GM12878 (cell line): ENCODE measurements around the gene ZC3H8. TPM values are rescaled to one million over a fixed set of nuclear protein-coding genes. Genes with fewer than 3 reads are reported as not detected.

Source experiments
- ATAC-seq: fragments of 200-7000 bp; cut with Tn5 transposase; 3 replicates; pipeline ENCODE4 v1.9.1; 2020; ENCODE audit warnings: mild to moderate bottlenecking, moderate library complexity
- BruUV-seq: library from RNA; stranded (reverse); fragments of 400-500 nt; replicated peaks from 2 replicates; lab custom pipeline; 2021; lab: Mats Ljungman, UMichigan
- CTCF ChIA-PET: fragments of 300-600 bp; sonication (Branson Sonifier 250); formaldehyde crosslinking; extraction: SDS; loops from one replicate; lab custom pipeline; 2021; ENCODE audit warnings: inconsistent platforms; lab: Yijun Ruan, JAX
- POLR2A ChIA-PET: fragments of 350-600 bp; formaldehyde crosslinking; extraction: SDS; loops from one replicate; lab custom pipeline; 2021; ENCODE audit warnings: inconsistent platforms; lab: Charles Lee
- RAD21 ChIA-PET: fragments of 300-600 bp; sonication (Branson Sonifier 250); formaldehyde crosslinking; loops from one replicate; lab custom pipeline; 2023; ENCODE audit warnings: antibody characterized with exemption; ENCODE audit not compliant: unreplicated experiment; lab: Charles Lee
- SMC1A ChIA-PET: fragments of 300-600 bp; sonication (Branson Sonifier 250); formaldehyde crosslinking; loops from one replicate; lab custom pipeline; 2023; ENCODE audit not compliant: unreplicated experiment, uncharacterized antibody; lab: Charles Lee
- DNase-seq: peaks from one replicate; pipeline ENCODE4 v3.0.0-alpha.2; 2011; ENCODE audit warnings: low read depth, low spot score
- FAIRE-seq: peaks from 3 replicates; lab custom pipeline; 2011; peaks lifted over from hg19 to GRCh38; lab: Jason Lieb, UNC
- H2AFZ ChIP-seq: 2 replicates; pipeline ENCODE4 v1.6.0; 2011; ENCODE audit warnings: low read depth, low read length, control low read depth; ENCODE audit not compliant: control insufficient read depth
- H3K27ac ChIP-seq: 2 replicates; pipeline ENCODE4 v1.5.1; 2011; ENCODE audit warnings: control low read depth; ENCODE audit not compliant: control insufficient read depth, insufficient read depth
- H3K27me3 ChIP-seq, 2 experiments: replicated peaks in 1 of 2; 2 replicates each; pipeline versions ENCODE4 v1.6.0 to v1.6.1; 2011; ENCODE audit warnings: low read length in 1 of 2; ENCODE audit not compliant: control insufficient read depth in 2 of 2, insufficient read depth in 2 of 2
- H3K36me3 ChIP-seq, 2 experiments: 2 replicates each; pipeline ENCODE4 v1.5.1; 2011; ENCODE audit warnings: low read length in 1 of 2; ENCODE audit not compliant: control insufficient read depth in 2 of 2, insufficient read depth in 2 of 2
- H3K4me1 ChIP-seq: 2 replicates; pipeline ENCODE4 v1.6.1; 2011; ENCODE audit warnings: mild to moderate bottlenecking, low read length, moderate library complexity, mixed read lengths; ENCODE audit not compliant: control insufficient read depth, insufficient read depth
- H3K4me2 ChIP-seq: 2 replicates; pipeline ENCODE4 v1.6.0; 2011; ENCODE audit warnings: control low read depth; ENCODE audit not compliant: control insufficient read depth, insufficient read depth
- H3K4me3 ChIP-seq: fragments of 200-600 bp; sonication (generic); 2 replicates; pipeline ENCODE4 v1.5.1; 2016
- H3K79me2 ChIP-seq: 2 replicates; pipeline ENCODE4 v1.6.0; 2011; ENCODE audit warnings: low read length; ENCODE audit not compliant: control insufficient read depth, insufficient read depth
- H3K9ac ChIP-seq: 2 replicates; pipeline ENCODE4 v1.8.0; 2011; ENCODE audit warnings: low read length, control low read depth, mixed read lengths; ENCODE audit not compliant: control insufficient read depth, insufficient read depth
- H3K9me3 ChIP-seq: replicated peaks from 3 replicates; pipeline ENCODE4 v1.5.1; 2011; ENCODE audit warnings: mild to moderate bottlenecking, low read length; ENCODE audit not compliant: control insufficient read depth, insufficient read depth
- H4K20me1 ChIP-seq: 2 replicates; pipeline ENCODE4 v1.6.0; 2011; ENCODE audit not compliant: control insufficient read depth, insufficient read depth
- BMI1 ChIP-seq: fragments of 450-650 bp; IDR thresholded peaks from 2 replicates; pipeline ENCODE4 v1.6.1; 2016; ENCODE audit warnings: mild to moderate bottlenecking, moderate library complexity, borderline replicate concordance
- BRCA1 ChIP-seq: IDR thresholded peaks from 2 replicates; pipeline ENCODE4 v1.6.1; 2011; ENCODE audit warnings: low read depth, low read length, improper control_type of control experiment
- CBX3 ChIP-seq: fragments of 200-600 bp; sonication (generic); IDR thresholded peaks from 2 replicates; pipeline ENCODE4 v1.6.1; 2016; ENCODE audit warnings: low read depth, borderline replicate concordance
- HCFC1 ChIP-seq: fragments of 150-350 bp; IDR thresholded peaks from 2 replicates; pipeline ENCODE4 v1.6.1; 2014; ENCODE audit warnings: low read length
- IRF5 ChIP-seq: fragments of 450-650 bp; IDR thresholded peaks from 2 replicates; pipeline ENCODE4 v1.6.1; 2017; ENCODE audit warnings: borderline replicate concordance
- MYC ChIP-seq: IDR thresholded peaks from 2 replicates; pipeline ENCODE4 v1.6.1; 2011; ENCODE audit warnings: mild to moderate bottlenecking, low read length, moderate library complexity, inconsistent platforms; ENCODE audit not compliant: insufficient read depth, insufficient replicate concordance, insufficient read length, severe bottlenecking
- RAD51 ChIP-seq: fragments of 450-650 bp; IDR thresholded peaks from 2 replicates; pipeline ENCODE4 v1.6.1; 2016; ENCODE audit warnings: moderate library complexity, mild to moderate bottlenecking, inconsistent platforms
- SMARCA5 ChIP-seq: fragments of 450-650 bp; IDR thresholded peaks from 2 replicates; pipeline ENCODE4 v1.6.1; 2017; ENCODE audit warnings: mild to moderate bottlenecking
- SPI1 ChIP-seq: IDR thresholded peaks from 2 replicates; pipeline ENCODE4 v1.6.1; 2011; ENCODE audit warnings: low read depth, mild to moderate bottlenecking, low read length, moderate library complexity, borderline replicate concordance; ENCODE audit not compliant: insufficient read depth
- SREBF1 ChIP-seq: IDR thresholded peaks from 2 replicates; pipeline ENCODE4 v1.6.1; 2012; ENCODE audit warnings: mild to moderate bottlenecking, low read length
- SRF ChIP-seq, 2 experiments: IDR thresholded peaks; 2 replicates each; pipeline ENCODE4 v1.6.1; 2011; ENCODE audit warnings: low read depth in 2 of 2, low read length in 2 of 2, mild to moderate bottlenecking in 1 of 2, moderate library complexity in 1 of 2
- STAT1 ChIP-seq: fragments of 450-650 bp; conservative IDR thresholded peaks from 2 replicates; pipeline ENCODE4 v1.6.1; 2014; ENCODE audit warnings: antibody characterized with exemption, mild to moderate bottlenecking
- ZNF207 ChIP-seq: fragments of 450-650 bp; IDR thresholded peaks from 2 replicates; pipeline ENCODE4 v1.6.1; 2014; ENCODE audit warnings: antibody characterized with exemption, mild to moderate bottlenecking, borderline replicate concordance
- ZNF217 ChIP-seq: fragments of 450-650 bp; IDR thresholded peaks from 2 replicates; pipeline ENCODE4 v1.6.1; 2017; ENCODE audit warnings: antibody characterized with exemption, mild to moderate bottlenecking
- WGBS: methylation state at CpG from one replicate; pipeline ENCODE4 v1.1.6; 2016; ENCODE audit warnings: low lambda C conversion rate; ENCODE audit not compliant: insufficient replicate concordance, insufficient coverage; ENCODE audit errors: missing lambda C conversion rate; 5-methylcytosine and 5-hydroxymethylcytosine counted together
- in situ Hi-C: fragments of 300-500 bp; cut with MboI; formaldehyde crosslinking; loops from 9 replicates; pipeline ENCODE4 v1.14.3; 2018; ENCODE audit warnings: mixed read lengths
- intact Hi-C: fragments of 100-400 bp; cut with micrococcal nuclease; formaldehyde crosslinking; loops from one replicate; pipeline ENCODE4 v1.14.2; 2022; ENCODE audit not compliant: unreplicated experiment
- polyA plus RNA-seq, 11 experiments: library from polyadenylated mRNA; depleted of rRNA in 4 of 11; unstranded in 6 of 11; stranded (reverse) in 5 of 11; fragments of >200 nt; fragmentation: Nextera tagmentation in 4 of 11; fragmentation: Illumina TruSeq in 1 of 11; extraction: Ambion mirVana in 4 of 11; extraction: Trizol in 1 of 11; gene quantifications; 1 replicate in 1 of 11; 2 replicates in 10 of 11; pipeline versions ENCODE4 v1.2.1 to v1.2.3, GENCODE V29; 2011 to 2016; ENCODE audit warnings: inconsistent platforms in 2 of 11, missing spikeins in 2 of 11, low read depth in 1 of 11
- total RNA-seq, 4 experiments: library from RNA; depleted of rRNA in 3 of 4; stranded (reverse); fragments of >200 nt in 3 of 4; fragmentation: Illumina TruSeq in 1 of 4; extraction: Trizol in 1 of 4; gene quantifications; 2 replicates each; pipeline versions ENCODE4 v1.2.1 to v1.2.3, GENCODE V29; 2013 to 2021

The ZC3H8 gene
- total and polyA plus RNA-seq, 10 of the 15 experiments (the other 5 are each of a cell fraction or from before 2014, with no cell fraction given), result 9.9 to 28.4 (median 19.5) TPM

GRCh38 chr2:112239862-112240261 lies 15.0 kb downstream of the ZC3H8 start:
- no peaks in the 10 kb centered on the region for H4K20me1 ChIP-seq
- H3K27me3 ChIP-seq, result no peaks in the 10 kb centered on the region
- no TSS peak for BruUV-seq
- no peak overlapping the region for H3K4me3 ChIP-seq
- no peak for TF ChIP-seq ZNF207
- TF ChIP-seq BMI1, result no peak
- TF ChIP-seq ZNF217, result no peak
- no peak for TF ChIP-seq MYC
- no peak for TF ChIP-seq RAD51
- TF ChIP-seq SPI1, result no peak
- no peak for TF ChIP-seq SREBF1
- no peak for TF ChIP-seq CBX3
- no peak for TF ChIP-seq SRF (IDR thresholded peaks at IDR 0.05; ENCODE audit: low read depth in 2 of 2, low read length in 2 of 2)
- TF ChIP-seq BRCA1, result no peak
- TF ChIP-seq SMARCA5, result no peak
- TF ChIP-seq HCFC1, result no peak
- TF ChIP-seq STAT1, result no peak
- TF ChIP-seq IRF5, result no peak
- ChIA-PET POLR2A (no interaction called here), SMC1A (interaction anchor here (0.9 to 2.1 kb wide), 2 partner anchors 11 to 118 kb away, joined by 3 to 10 read pairs; no protein-coding TSS in a partner anchor), RAD21 (interaction anchor here (0.7 kb wide), 1 partner anchor 1510 kb away, joined by 5 read pairs; no protein-coding TSS in a partner anchor), CTCF (interaction anchor here (1.3 to 1.5 kb wide), 2 partner anchors 11 to 14 kb away, joined by 3 to 4 read pairs; partner anchors contain the start of gene ZC3H8)
- 95% methylated on average over 1 of the region's 1 CpG for WGBS
- H3K79me2 ChIP-seq, result no peaks in the 10 kb centered on the region; the same call in 1 of the 2 replicates
- H3K4me2 ChIP-seq, result no peak overlapping the region
- H3K36me3 ChIP-seq, result peaks cover 0 to 9% of the 10 kb centered on the region in 2 experiments; a peak in 1 of 4 replicates
- H3K9ac ChIP-seq, result no peak overlapping the region
- intact Hi-C loops (no loop called here), in situ Hi-C loops (no loop called here)
- no peaks in the 10 kb centered on the region for H3K4me1 ChIP-seq
- H2AFZ ChIP-seq, result no peak overlapping the region
- H3K9me3 ChIP-seq, result no peaks in the 10 kb centered on the region
- no peak overlapping the region for H3K27ac ChIP-seq
- FAIRE-seq, result no peak
- no peak for ATAC-seq
- DNase-seq, result no peak
